GM12891 (cell line): ENCODE measurements around the gene FAM186B.

Source experiments
- PAX5 ChIP-seq: IDR thresholded peaks from 2 replicates; pipeline ENCODE4 v1.6.1; 2011; ENCODE audit warnings: low read length, moderate library complexity, mild to moderate bottlenecking; ENCODE audit not compliant: insufficient read depth, severe bottlenecking
- POLR2A ChIP-seq: IDR thresholded peaks from 2 replicates; pipeline ENCODE4 v1.6.1; 2011; ENCODE audit warnings: low read depth, low read length, control low read depth
- POLR2AphosphoS5 ChIP-seq: IDR thresholded peaks from 2 replicates; pipeline ENCODE4 v1.6.1; 2011; ENCODE audit warnings: low read depth, low read length, control low read depth
- POU2F2 ChIP-seq: IDR thresholded peaks from 2 replicates; pipeline ENCODE4 v1.6.1; 2011; ENCODE audit warnings: low read depth, mild to moderate bottlenecking, control low read depth, low read length, moderate library complexity
- SPI1 ChIP-seq: IDR thresholded peaks from 2 replicates; pipeline ENCODE4 v1.6.1; 2011; ENCODE audit warnings: low read depth, low read length, control low read depth
- TAF1 ChIP-seq: IDR thresholded peaks from 2 replicates; pipeline ENCODE4 v1.6.1; 2011; ENCODE audit warnings: low read depth, low read length, control low read depth

- TF ChIP-seq POLR2AphosphoS5 (no peak), POLR2A (no peak), TAF1 (no peak), POU2F2 (no peak), SPI1 (no peak), PAX5 (no peak)
Observed at GRCh38 chr12:49609059-49609874, 3.8 kb upstream of the FAM186B start.
